Stimulated activated naive CD8-positive, alpha-beta T cell treated with anti-CD3 and anti-CD28 coated beads, Interleukin-15, Interleukin-2, amounts not matched to agents 100 U/mL and 50 U/mL, for 24 hours (primary cell): ENCODE measurements around the gene PLET1.

Source experiments
- ATAC-seq: fragments of 150-1000 bp; cut with Tn5 transposase; one replicate; pipeline ENCODE4 v1.10.0; 2021
- DNase-seq: peaks from one replicate; pipeline ENCODE4 v3.0.0; 2021

PLET1 gene

DNA sequence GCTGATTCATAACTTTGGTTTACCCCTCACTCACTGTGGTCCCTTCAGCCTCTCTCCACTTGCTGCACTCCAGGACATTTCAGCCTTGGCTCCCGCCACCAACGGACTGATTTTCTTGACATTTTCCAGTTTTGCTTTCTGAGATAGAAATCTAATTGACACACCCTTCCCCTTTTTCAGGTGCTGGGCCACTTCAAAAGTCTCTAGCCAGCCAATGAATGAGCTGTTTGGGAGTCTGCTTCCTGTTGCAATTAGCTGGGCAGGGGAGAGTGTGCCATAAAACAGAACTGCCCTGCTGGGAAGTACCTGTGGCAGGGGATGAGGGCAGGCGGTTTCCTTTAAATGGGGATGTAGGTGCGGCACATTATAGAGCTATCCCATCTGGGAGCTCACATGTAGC, 21.1 kb upstream of the PLET1 start:
- no peak for ATAC-seq
- no peak for DNase-seq

DNA sequence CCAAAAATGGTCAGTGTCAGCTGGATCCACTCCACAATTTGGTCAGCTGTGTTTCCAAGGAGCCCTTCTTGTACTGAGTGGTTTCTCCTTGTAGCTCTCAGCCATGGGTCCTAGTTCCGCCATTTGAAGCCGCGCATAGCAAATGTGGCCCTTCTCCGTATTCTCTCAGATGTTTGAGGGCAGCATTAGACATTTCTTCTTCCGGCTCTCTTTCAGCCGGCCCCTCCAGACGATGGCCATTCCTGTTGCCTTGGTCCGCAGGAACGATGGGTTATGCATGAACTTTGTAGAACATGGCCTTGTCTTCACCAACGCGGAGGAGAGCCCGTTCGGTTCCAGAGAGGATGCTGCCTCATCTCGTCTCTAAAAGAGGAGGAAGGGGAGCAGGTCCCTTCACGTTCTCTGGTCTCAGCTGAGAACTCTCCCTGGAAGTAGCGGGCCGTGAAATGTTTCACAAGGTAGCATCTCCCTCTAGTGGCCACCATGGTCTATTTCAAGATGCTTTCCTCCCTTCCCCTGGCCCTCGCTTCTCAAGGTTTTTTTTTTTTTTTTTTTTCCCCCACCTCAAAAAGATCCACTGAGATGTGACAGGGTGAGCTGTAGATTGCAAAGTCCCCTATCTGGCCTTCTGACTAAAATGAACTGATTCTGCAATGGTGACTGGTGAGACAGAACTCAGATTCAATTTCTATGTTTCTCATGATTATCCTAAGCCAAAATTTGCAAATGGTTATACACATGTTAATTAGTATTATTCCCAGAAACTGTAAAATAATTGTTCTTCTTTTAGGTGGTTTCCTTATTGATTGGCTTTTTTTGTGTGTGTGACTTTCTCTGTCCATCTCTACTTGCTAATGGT, 19.8 kb upstream of the PLET1 start:
- DNase-seq (peak; percentile 61), ATAC-seq (peak; percentile 84)

DNA sequence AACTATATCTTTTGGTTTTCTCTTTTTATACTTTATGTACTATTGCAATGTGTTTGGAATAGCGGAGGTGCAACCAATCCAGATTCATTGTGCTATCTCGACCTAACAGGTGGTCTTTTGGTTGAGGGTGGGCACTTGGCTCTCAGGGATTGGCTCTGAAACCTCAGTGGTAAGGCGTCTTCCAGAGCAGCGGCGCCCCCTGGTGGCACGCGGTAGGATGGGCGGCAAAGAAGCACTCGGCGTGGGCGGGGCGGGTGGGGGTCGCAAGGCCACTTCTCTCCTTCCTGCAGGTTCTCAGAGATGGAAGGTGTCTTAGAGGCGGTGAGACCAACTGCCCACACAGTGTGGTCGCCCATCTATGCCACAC, 19.2 kb upstream of the PLET1 start:
- ATAC-seq (peak; percentile 24), DNase-seq (peak; percentile 84)

DNA sequence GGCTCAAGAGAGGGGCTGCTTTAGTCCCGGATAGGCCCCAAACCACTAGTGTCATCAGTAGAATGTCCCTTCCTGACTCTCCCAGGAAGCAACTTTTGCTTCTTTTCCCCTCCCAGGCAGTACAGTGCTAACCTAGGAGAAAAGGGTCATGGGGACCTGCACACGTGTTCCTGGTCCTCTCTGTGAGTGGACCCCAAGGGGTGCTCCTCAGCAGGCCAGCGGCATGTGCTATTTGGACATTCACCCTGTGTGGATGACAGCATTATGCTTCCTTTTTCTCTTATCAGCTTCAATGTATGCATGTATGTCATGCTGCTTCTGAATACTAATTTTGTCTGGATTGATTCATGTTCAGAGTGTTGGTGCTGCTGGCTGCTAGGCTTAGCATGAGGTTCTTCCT, 18.1 kb upstream of the PLET1 start:
- DNase-seq (no peak), ATAC-seq (no peak)

DNA sequence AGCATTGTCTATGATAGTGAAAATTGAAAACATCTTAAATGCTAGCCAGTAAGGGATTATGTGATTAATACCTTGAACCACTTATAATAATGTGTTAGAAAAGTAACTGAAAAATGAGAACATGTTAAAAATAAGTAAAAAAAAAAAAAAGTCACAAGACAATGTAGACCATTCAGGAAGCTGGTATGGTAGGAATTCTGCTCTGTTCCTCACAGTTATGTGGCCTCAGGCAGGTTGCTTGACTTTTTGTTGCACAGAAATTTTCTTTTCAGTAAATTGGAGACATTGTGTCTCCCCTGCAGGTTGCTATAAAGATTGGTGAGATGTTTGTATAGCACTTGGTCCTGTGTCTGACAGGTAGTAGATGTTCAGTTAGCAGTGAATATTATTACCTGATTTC, 17.3 kb upstream of the PLET1 start:
- DNase-seq (no peak), ATAC-seq (no peak)

DNA sequence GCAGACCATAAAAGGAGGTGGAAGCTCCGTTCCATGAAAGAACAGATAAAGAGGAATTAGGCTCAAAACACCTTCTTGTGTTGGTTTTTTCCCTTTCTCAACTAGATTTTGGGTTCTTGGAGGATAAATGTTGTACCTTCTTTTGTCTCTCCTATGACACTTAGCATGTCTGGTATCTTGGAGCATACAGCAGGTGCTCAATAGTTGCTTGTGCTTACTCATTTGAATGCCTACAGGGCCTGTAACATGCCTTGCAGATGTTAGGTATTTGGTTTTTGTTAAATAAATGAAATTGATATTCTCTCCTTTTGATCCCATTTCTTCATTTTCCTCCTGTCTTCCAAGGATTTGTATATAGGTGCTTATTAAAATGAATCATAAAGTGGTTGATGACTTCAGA, 16.4 kb upstream of the PLET1 start:
- no peak for ATAC-seq

DNA sequence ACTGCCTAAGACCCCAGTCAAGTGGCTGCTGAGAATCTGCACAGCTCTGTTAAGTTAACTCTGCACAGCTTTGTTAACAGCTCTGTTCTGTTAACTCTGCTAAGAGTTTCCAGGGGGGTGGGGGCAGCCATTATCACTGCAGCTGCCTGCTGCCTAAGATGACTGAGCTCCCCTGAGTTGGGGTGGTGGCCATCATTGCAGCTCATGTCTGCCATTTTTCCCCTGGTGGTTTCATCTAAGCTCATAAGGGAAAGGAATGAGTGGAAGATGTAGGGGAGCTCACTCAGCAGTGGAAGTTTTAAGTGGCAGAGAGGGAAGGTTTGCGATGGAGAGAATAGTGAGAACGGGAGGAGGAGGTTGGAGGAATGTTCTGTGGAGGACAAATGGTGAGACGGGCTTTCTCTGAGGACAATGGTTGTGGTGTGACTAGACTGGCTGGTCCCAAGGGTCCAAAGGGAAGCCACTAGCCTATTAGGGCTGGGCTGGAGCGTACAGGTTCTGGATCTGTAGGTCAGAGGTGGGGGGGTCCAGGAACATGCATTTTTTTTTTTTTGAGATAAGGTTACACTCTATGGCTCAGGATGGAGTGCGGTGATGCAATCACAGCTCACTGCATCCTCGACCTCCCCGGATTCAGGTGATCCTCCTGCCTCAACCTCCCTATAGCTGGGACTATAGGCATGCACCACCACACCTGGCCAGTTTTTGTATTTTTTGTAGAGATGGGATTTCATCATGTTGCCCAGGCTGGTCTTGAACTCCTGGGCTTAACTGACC, 13.5 kb upstream of the PLET1 start:
- ATAC-seq (no peak), DNase-seq (no peak)

More for the DNA sequence above, 16.4 kb upstream of the PLET1 start:
- no peak for DNase-seq

DNA sequence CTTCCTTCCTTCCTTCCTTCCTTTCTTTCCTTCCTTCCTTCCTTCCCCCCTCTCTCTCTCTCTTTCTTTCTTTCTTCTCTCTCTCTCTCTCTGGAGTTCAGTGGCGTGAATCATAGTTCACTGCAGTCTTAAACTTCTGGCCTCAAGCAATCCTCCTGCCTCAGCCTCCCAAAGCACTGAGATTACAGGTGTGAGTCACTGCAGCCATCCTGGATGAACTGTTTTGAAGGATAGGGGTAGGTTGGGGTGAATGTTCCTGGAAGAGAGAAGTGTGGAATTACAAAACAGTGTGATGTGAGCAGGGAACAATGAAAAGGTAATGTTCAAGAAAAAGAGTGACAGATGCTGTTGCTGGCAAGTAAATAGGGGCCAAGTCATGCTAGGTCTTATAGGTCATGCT, 12.4 kb upstream of the PLET1 start:
- ATAC-seq: no peak

DNA sequence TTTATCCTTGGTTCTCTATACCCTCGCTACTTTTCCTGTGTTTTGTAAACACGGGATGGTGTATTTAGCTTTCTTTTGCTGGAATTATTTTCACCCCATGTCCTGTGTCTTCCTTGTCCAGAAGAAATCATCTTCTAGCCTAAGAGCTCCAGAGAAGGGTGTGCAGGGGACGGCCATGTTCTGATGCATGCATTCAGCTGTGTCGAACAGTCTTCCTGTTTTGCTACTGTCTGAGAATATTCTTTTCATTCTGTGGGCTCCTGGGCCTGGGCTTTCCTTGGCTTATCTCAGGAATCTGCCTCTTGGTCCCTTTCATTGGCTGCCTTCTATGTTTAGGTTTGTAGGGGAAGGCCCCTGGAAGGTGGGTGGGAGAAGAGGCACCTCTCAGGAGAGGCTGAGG, 10.6 kb upstream of the PLET1 start:
- no peak for ATAC-seq

More for the DNA sequence above, 12.4 kb upstream of the PLET1 start:
- DNase-seq: no peak

DNA sequence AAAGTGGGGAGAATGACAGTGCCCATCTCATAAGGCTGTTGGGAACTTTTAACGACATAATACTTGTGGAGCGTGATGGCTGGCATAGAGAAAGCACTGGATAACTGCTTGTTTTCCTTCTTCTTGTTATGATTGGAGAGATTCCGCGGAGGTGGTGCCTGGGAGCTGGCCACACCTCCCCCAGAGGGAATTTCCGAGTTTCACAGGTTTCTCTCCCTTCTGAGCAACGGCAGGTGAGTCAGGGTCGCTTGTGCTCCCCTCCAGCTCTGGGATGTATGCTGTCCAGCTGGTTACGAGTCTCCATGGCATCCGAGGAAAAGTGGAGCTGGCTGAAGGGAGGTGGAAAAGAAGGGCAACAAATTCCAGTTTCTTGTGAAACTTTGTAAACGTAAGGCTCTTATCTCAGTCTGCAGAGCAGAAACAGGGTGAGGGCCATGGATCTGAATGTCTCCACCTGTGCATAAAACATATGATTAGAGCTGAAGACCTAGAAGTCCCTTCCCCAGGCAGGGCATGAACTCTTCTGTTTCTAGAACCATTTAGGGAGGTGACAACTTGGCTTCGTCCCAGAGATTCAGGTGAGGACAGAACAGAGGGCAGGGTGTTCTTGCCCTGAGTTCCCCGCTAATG, 10.0 kb upstream of the PLET1 start:
- ATAC-seq (no peak), DNase-seq (no peak)

More for the DNA sequence above, 10.6 kb upstream of the PLET1 start:
- no peak for DNase-seq

DNA sequence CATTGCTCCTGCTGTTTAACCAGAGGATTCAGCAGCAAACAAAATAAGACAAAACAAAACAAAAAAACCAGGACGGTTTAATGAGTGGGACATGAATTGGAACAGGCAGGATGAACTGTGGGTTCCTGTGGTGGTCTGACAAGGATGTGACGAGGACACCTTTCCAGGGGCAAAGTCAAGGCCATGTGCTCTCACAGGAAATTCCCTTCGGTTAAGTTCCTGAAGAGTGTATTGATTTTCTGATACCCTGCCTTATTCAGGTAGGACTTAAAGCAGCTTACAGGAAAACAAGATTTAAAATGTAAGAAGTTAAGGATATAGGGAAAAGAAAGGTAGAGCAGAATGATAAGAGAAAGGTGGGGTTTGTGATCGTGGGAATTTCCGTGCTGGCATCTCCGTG, 8.5 kb upstream of the PLET1 start:
- ATAC-seq (no peak), DNase-seq (no peak)

DNA sequence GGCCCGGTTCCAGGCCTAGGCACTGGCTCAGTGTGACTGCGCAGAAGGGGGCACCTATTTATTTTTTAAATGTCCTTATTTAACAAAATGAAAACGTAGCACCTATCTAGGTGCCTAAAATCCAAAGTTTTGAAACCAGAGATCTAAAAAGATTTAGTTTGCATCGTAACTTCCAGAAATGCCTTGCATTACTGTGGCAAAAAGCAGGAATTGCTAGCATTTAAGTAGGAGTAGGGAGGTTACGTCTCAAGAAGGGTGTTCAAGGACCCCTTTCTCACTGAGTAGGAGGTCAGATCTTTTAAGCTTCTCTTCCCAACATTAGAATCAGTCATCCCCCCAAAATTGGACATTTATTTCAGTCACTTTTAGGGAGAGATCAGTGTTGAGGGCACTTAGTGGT, 7.7 kb upstream of the PLET1 start:
- DNase-seq (no peak), ATAC-seq (no peak)

DNA sequence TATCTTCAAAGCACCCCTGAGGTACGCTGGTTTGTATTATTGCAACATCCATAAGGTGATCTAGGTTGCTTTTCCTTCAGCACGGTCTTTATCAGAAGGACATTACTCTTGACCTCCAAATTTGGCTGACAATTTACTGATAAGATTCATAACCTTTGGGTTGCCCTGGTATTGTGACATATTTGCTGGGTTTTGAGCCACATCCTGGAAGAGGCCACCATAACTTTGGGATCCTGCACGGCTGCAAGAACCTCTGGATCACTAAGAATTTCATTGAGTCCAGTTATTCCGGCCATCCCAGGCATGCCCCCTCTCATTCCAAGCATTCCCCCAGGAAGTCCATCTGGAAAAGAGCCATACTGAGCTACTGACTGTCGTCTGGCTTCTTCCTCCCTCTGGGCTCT, 6.5 kb upstream of the PLET1 start:
- DNase-seq (no peak), ATAC-seq (no peak)

DNA sequence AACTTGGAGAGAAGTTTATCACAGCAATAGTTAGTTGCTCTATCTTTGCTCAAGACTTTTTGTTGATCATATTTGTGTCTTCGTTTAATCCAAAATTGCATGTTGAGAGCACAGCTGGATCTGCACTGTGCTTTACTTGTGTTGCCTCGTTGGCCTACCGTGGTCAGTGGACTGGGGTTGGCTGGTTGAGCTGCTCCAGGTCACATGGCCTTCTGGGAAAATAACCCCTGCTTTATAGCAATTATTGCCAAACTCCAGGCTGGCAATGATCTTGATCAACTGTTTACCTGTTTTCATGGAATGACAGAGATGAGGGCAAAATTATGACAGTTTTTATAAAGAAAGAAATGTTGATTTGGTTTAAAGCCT, 5.7 kb upstream of the PLET1 start:
- ATAC-seq: no peak

DNA sequence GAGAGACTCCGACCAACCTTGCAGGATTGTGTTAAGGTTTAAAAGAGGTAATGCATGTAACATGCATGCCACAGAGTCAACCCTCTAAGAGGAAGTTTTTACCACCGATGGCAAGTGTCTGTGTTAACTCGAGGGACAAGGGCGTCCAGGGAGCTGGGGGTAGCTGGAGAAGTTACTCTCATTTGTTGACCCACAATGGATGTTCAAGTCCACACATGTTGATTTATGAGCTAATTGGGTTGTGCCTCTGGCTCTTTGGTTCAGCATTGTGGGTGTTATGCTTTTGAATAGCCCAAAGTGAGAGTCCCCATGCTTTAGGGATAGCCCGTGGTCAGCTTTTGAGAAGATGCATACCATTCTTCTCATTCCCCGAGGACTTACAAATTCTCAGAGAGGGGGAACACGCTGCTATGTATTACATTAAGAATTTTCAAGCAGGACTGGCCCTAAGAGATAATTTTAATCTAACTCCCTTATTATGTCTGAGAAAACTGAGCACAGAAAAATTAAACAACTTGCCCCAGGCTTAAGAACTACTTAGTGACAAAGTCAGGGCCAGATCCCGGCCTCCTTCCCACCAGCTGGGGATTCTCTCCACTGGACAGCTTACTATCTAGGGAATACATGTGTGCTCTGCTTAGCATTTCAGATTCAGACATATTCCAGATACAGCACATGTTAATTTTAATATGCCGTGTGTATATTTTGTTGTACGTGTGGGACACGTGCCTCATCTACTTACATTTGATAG, 5.2 kb upstream of the PLET1 start:
- no peak for ATAC-seq
- DNase-seq: no peak

More for the DNA sequence above, 5.7 kb upstream of the PLET1 start:
- no peak for DNase-seq

DNA sequence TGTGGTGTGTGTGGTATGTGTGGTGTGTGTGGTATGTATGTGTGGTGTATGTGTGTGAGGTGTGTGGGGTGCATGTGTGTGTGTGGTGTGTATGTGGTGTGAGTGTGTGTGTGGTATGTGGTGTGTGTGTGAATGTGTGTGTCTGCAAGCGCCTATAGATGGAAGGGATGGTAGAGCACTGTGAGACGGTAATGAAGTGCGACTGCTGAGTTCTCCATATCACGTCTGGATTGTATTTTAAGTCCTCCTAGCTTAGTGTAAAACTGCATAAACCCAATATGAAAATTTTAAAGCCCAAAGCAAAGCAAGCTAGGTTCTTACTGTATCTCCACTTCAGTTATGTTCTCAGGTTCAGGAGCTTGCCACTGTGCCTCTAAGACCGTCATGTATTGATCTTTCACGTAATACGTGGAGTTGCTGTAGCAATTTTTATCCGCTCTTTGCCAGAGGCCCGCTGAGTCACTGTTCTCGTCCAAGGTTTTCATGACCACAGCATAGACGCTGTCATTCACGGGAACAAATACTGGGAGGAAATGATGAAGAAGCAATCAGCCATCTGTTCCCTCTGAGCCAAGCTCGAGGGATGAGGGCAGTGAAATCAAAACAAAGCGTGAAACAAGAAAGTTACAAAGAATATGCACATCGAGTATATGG, 5.5 kb downstream of the PLET1 start:
- ATAC-seq: no peak
- DNase-seq: no peak

DNA sequence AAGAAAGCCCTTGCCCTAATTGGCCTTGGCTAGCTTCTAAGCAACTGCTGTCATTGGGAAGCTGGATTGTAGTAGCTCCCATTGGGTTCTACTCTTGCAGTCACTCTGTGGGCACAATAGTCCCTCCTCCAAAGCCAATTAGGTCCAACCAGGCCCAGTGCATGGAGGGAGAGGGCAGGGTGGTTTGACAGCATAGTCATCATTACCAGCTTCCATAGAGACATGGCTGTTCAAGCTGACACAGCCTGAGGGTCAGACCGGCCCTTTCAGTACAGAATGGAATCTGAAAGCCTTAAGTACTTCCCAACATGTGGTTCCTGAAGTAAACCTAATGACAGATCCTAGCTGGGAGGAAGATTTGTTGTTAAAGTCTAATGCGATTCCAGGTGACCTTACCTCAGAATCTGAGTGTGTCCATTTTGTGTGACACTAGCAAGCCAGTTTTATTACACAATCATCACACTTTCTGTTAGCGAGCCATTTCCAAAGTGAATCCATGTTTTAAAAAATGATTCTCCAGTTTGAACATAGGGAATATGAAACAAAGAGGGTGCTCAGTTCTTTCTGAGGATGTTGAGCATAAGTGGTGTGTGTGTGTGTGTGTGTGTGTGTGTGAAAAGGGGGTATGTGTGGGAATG, 6.9 kb downstream of the PLET1 start:
- DNase-seq: no peak
- no peak for ATAC-seq

DNA sequence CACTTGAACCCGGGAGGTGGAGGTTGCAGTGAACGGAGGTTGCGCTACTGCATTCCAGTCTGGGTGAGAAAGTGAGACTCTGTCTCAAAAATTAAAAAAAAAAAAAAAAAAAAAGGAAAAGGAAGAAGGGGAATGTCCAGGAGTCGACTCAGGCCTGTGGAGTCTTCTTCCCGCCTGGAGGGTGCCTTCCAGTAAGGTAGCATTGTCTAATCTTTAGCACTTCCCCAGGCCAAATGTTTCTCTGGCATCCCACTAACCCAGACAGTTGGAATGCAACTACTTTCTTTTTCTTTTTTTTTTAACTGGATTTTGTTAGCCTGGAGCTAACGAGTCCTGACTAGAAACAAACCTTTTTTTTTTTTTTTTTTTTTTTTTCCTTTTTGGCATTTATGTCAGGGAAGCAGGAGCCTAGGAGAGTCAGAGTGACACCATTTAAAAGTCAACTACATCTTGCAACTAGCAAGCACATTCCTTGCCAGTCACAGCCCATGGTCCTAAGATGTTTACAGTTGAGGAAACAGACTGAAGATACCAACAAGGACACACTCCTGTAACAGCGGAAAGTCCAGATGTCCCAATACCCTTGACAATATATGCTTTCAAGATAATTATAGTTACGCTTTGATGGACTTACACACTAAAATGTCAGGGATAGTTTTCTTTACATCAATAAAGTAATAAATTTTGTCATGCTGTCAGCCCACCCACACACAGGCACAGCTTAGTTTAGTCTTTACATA, 10.6 kb downstream of the PLET1 start:
- no peak for ATAC-seq
- no peak for DNase-seq

DNA sequence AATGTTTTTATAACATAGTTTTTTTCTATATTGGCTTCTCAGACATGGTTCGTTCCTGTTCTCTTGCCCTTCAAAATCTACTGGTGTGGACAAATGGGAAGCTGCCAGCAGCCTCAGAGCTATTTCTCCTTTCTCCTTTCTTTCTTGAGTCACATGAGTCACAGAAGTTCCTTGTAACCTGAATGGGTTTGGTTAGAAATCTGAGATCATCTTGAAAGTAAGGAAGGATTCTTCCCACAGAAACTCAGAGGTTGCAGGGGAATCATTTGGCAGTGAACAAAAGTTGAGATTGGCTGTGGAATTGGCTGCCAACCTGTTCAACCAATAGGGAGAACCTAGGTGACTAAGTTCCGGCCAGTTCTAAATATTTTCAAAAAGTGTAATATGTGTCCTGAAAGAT, 12.5 kb downstream of the PLET1 start:
- ATAC-seq (no peak), DNase-seq (no peak)

DNA sequence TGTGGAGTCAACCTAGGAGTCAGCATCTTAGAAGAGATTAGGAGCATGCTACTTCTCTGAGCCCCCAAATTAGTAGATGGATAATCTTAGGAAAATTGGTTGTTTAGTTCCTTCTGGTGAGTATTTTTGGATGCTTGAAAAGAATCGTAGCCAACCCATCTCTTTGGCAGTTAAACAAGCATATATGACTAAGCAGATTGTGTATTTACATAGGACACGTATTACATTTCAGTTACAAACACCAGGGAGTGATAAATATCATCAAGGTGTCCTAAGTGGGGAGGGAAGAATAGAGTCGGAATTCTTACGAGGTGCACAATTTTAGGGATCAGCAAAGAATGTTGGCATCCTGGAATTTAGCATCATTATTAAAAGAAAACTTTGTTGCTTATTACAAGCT, 13.5 kb downstream of the PLET1 start:
- DNase-seq (no peak), ATAC-seq (no peak)

DNA sequence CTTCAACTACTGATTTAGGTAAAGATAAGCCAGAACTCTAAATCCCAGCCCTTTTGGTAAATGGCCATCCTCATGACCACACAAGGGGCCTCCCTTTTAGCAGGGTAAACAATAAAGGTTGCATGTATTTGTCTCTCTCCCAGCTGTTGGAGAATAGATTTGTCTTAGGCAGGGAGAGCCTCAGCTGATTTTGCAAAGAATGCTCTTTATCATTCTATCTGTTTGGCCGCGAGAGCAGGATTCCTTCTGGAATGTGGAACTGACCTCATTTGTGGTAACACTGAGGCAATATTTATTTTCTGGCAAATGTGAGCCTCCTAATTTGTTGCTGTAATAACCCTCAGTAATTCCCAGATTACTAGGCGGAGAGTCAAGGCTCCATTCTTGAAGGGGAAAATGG, 19.2 kb downstream of the PLET1 start:
- DNase-seq: no peak

More for the DNA sequence above, 19.2 kb downstream of the PLET1 start:
- no peak for ATAC-seq
